SKM-1 treated with dmso at 0.1 percent for 144 hours (cell line): Measurements from ENCODE around the gene TMEM140.
"Not testable (repeated sequence)": the region's sequence is repeated elsewhere in the genome, so short reads cannot be mapped to it uniquely, and the experiment has no call there.

Source experiments
- DNase-seq: peaks from one replicate; lab custom pipeline; 2025; ENCODE audit not compliant: unreplicated experiment; lab: John Stamatoyannopoulos, UW

The TMEM140 gene

GRCh38 chr7:135158141-135158655 lies 10.3 kb downstream of the TMEM140 start:
- no peak for DNase-seq

- DNase-seq, result no peak
Measured at GRCh38 chr7:135158874-135159273, 11.0 kb downstream of the TMEM140 start.

DNA sequence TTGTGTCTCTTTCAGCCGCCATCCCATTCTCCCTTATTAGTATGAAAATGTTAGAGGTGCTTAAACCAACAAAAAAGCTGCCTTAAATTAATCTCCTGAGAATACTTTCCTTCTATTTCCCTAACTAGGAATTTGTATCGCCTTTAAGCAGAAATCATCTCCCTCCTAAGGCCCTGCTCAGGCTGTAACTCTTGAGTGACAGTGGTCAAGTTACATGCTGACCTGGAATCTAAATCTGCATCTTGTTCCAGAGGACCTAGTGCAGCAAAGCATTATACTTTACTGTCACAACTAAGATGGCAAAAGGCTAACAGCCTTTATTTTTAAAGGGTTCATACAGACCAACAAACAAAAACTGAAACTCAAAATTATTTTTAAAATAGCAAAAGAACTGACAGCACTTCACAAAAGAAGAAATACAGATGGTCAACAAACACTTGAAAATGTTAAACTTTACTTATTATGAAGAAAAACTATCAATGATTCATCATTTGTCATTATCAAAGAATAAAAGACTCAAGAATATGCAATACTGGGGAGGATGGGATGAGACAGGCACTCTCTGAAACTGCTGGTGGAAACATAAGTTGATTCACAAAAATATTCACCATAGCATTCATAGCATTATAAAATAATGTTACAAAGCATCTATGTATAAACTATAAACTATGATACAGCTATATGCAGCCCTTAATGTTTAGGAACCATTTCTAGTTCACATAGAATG lies 11.7 kb downstream of the TMEM140 start:
- no peak for DNase-seq

DNA sequence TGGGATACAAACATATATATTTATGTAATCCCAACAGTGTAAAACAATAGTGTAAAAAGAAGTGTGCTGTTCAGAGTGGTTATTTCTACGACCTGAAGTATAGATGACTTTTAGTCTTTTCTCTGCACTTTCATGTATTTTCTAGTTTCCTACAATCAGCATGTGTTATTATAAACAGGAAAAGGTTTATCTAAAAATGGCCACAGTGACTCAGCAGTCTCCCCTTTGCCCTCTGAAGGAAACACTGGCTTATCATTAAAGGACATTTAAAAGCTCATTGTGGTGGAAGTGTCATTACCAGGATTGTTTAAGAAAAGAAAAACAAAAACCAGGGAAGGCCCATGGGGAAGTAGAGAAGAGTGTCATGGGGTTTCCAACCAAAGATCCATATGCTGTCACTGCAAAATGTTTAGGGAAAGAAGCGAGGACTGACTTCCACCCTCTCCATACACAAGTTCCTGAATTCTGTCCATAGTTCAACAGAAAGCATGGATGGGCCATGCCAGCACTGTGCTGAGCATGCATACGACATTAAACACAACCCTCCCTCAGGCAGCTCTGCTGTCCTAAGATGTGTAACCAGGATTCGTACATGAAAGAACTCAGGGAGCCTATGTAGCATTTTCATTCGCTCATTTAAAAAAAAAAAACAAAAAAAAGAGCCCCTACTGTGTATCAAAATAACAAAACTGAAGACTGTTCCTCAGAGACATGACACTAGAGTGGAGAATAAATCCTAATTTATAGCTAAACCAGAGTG lies 12.4 kb downstream of the TMEM140 start:
- no peak for DNase-seq

GRCh38 chr7:135160858-135161653 lies 13.2 kb downstream of the TMEM140 start:
- DNase-seq, result peak; percentile 85

GRCh38 chr7:135161669-135162068 lies 13.8 kb downstream of the TMEM140 start:
- no peak for DNase-seq

DNA sequence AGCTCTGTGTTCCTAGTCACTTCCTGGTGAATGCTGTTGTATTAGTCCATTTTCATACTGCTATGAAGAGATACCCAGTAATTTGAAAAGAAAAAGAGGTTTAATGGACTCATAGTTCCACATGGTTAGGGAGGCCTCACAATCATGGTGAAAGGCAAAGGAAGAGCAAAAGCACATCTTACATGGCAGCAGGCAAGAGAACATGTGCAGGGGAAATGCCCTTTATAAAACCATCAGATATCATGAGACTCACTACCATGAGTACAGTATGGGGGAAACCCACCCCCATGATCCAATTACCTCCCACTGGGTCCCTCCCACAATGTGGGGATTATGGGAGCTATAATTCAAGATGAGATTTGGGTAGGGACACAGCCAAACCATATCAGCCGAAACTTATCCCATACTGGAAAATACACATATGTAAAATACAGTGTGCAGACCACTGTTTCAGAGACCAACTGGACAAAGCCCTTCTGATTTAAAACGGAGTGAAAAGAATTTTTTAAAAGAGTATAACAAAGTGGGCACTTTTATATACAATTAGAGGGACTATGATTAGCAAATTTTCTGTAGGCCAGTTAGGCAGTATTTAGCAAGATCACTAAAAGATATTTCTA lies 14.6 kb downstream of the TMEM140 start:
- DNase-seq, result no peak

- DNase-seq, result no peak
Measured at GRCh38 chr7:135164357-135165061, 16.6 kb downstream of the TMEM140 start.

GRCh38 chr7:135165862-135166261 lies 18.0 kb downstream of the TMEM140 start:
- DNase-seq, result no peak

GRCh38 chr7:135166338-135166990 lies 18.6 kb downstream of the TMEM140 start:
- no peak for DNase-seq

- DNase-seq, result no peak
Measured at GRCh38 chr7:135167365-135167917, 19.6 kb downstream of the TMEM140 start.

- no peak for DNase-seq
Measured at GRCh38 chr7:135168001-135168400, 20.1 kb downstream of the TMEM140 start.

- DNase-seq, result no peak
Measured at GRCh38 chr7:135168489-135169140, 20.7 kb downstream of the TMEM140 start.

DNA sequence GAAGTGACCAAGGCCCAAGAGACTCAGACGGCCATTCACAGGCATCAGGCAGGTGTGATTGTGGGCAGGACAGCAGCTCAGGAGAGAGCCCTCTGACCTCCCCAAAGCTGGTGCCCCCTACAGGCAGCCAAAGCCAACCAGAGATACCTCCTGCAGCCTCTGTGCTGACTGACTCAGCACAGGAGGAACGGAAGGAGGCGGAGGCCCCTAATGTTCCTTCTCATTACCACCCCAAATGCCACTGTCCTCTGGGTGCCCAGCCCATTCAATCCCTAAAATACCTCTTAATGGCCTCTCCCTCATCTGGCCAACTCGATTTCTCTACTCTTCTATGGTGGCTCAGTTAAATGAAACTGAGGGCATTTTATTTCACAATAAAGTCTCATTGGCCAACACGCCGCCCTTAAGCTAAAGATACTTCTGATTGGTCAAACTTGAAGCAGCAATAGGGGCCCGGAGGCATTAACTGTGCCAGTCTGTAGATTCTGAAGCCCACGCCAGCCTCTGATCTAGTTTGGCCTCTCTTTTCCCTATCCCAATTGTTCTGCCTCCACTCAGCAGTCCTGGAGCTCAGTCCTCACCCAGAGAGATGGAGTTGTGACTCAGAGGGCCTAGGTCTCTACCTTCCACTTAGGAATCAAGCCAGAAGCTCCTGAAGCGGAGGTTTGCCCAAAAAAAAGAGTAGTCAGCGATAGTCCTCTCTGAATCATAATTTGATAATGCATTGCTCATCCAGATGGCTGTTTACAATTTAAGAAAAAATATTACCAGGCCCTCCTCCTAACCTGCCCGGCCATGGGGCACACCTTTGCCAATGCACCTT lies 21.5 kb downstream of the TMEM140 start:
- DNase-seq, result peak; percentile 43

- DNase-seq, result peak; percentile 24
Measured at GRCh38 chr7:135169964-135170273, 22.0 kb downstream of the TMEM140 start.

DNA sequence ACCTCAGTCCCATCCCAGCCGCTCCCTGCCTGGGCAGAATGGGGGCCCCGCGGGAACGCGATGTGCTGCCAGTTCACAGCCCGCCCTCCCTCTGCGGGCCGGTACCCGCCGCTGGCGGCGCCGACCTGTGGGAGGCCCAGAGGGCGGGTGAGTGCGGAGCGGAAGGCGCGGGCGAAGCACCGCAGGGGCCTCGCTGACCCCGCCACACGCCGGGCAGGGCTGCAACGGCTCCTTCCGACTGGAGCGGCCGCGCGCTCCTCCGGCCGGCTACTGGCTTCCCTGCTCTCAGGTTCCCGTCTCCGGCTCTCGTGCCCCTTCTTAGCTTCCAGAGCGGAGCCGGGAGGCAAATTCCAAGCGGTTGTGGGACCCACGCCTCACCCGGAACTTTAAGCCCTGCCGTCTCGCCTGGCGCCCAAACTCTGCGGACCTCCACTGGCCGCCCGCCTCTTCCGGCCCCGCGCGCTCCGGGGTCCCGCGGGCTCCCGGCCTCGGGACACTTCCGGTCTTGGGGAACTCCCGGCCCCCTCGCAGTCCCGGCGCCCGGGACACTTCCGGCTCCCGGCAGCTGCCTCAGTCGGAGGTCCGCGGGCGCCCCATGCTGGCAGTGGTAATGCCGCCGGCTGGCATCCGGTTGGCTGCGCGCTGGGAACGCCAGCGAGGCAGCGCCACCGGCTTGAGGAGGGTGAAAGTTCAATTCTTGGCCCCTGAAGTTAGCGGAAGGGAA lies 22.6 kb downstream of the TMEM140 start, which contains the start of gene CYREN:
Gene CYREN (minus strand): TSS at position 434 of the 724 bp plus-strand sequence. CDS start 1,785 bp downstream, outside the sequence.
- DNase-seq, result peak; percentile 88

GRCh38 chr7:135170998-135171481 lies 23.2 kb downstream of the TMEM140 start:
- not testable (repeated sequence) for DNase-seq
